Fibroblast of lung (primary cell): ENCODE measurements around the gene SCFD2.

Source experiments
- EZH2 ChIP-seq: IDR thresholded peaks from 2 replicates; pipeline ENCODE4 v1.5.1; 2012; ENCODE audit warnings: low read length, control low read depth, mild to moderate bottlenecking; ENCODE audit errors: missing control alignments
- TF ChIP-seq, protein P1 (sequence below), 2 donors: IDR thresholded peaks in 1 of 2; conservative IDR thresholded peaks in 1 of 2; 1 replicate in 1 of 2; 2 replicates in 1 of 2; pipeline ENCODE4 v1.5.1; 2011 to 2012; ENCODE audit warnings: low read length in 2 of 2, control low read depth in 1 of 2, inconsistent platforms in 1 of 2, low read depth in 1 of 2, mild to moderate bottlenecking in 1 of 2

DNA sequence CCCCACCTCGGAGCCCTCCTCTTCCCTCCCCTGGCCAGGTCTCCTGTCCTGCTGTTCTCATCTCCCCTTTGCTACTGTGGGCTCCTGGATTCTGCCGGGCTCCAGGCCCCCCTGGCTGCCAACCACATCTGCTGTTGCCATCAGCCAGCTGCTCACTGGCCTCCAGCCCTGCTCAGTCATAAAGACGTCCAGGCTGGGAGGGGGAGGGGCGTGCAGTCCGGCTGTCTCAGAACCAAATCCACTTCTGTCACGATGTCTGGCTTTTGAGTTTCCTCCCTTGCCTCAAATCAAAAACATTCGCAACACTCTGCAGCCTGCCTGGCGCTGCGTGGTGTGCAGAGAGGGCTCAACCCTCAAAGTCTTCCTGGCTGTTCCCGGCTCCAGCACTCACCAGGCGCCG lies 496.7 kb downstream of the SCFD2 start:
- TF ChIP-seq, protein P1, sequence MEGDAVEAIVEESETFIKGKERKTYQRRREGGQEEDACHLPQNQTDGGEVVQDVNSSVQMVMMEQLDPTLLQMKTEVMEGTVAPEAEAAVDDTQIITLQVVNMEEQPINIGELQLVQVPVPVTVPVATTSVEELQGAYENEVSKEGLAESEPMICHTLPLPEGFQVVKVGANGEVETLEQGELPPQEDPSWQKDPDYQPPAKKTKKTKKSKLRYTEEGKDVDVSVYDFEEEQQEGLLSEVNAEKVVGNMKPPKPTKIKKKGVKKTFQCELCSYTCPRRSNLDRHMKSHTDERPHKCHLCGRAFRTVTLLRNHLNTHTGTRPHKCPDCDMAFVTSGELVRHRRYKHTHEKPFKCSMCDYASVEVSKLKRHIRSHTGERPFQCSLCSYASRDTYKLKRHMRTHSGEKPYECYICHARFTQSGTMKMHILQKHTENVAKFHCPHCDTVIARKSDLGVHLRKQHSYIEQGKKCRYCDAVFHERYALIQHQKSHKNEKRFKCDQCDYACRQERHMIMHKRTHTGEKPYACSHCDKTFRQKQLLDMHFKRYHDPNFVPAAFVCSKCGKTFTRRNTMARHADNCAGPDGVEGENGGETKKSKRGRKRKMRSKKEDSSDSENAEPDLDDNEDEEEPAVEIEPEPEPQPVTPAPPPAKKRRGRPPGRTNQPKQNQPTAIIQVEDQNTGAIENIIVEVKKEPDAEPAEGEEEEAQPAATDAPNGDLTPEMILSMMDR (conservative IDR thresholded peaks at IDR 0.05 in 1 of 2, IDR thresholded peaks at IDR 0.05 in 1 of 2; ENCODE audit: low read depth in 1 of 2, low read length in 2 of 2): no peak
- no peak for TF ChIP-seq EZH2
